ENCODE measurements around the gene CFAP119. TPM values are rescaled to one million over a fixed set of nuclear protein-coding genes. Genes with fewer than 3 reads are reported as not detected.

Gene CFAP119
- total and polyA plus RNA-seq, 7 experiments from 2014 or later, result 0.41 to 5.9 (median 2.8) TPM

DNA sequence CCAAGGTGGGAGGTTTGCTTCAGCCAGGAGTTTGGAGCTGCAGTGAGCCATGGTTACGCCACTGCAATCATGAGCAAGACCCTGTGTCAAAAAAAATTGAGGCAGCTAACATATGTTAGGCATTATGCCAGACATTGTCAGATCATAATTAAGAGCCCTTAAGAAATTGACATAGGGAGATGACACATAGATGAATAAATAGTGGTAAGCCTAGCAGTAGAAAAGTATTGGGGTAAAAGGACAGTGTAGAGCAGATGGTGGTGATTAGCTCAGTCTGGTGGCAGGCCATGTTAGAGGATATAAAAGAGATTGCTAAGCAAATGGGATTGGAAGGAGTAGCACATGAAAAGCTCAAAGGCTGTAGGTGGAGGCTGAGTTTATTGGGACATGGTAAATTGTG is 40.3 kb downstream of the CFAP119 start:
- Histone ChIP-seq H3K4me3 (ENCODE audit: low read length) (no peak overlapping the region), H3K4me1 (ENCODE audit: control insufficient read depth in 2 of 2, insufficient read depth in 2 of 2, low read length in 2 of 2) (no peaks in the 10 kb centered on the region), H3K9me3 (ENCODE audit: control insufficient read depth in 2 of 3, low read length in 3 of 3) (no peaks in the 10 kb centered on the region), H3K27me3 (ENCODE audit: control insufficient read depth in 2 of 2, insufficient read depth in 2 of 2, low read length in 2 of 2) (no peaks in the 10 kb centered on the region), H3K27ac (ENCODE audit: low read depth, low read length) (no peak overlapping the region), H3K36me3 (ENCODE audit: control insufficient read depth in 2 of 3, insufficient read depth in 3 of 3, low read length in 3 of 3) (peaks cover 37 to 89% (median 57%) of the 10 kb centered on the region in 3 experiments)
- peak overlapping the region in 4 of 9 donors; percentile 5 to 92 (median 54) for H3K27ac Mint-ChIP-seq
- ChIA-PET POLR2A (no interaction called here), CTCF (interaction anchor here (1.2 kb wide), 1 partner anchor 35 kb away, joined by 3 read pairs; no protein-coding TSS in a partner anchor)
- peaks cover 0 to 22% (median 17%) of the 10 kb centered on the region in 7 donors for H3K4me1 Mint-ChIP-seq
- intact Hi-C loops (cut with micrococcal nuclease), result no loop called here
- H3K4me3 Mint-ChIP-seq, result no peak overlapping the region
- H3K9me3 Mint-ChIP-seq, result peaks cover 0 to 3% (median 0%) of the 10 kb centered on the region in 11 donors
- H3K36me3 Mint-ChIP-seq, result peaks cover 22 to 59% (median 47%) of the 10 kb centered on the region in 5 donors
- no peaks in the 10 kb centered on the region for H3K27me3 Mint-ChIP-seq
- DNase-seq (no peak), ATAC-seq (no peak)

DNA sequence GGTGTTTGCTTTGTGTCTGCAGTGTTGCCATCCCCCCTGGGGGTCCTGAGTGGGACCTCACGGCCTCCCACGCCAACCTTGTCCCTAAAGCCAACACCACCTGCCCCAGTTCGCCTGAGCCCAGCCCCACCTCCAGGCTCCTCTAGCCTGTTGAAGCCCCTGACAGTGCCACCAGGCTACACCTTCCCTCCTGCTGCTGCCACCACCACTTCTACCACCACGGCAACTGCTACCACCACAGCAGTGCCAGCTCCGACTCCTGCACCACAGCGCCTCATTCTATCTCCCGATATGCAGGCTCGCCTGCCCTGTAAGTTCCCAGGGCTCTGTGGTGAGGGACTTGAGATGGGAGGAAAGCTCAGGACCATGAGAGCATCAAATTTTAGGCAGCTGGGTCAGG is 40.7 kb downstream of the CFAP119 start:
- H3K4me3 ChIP-seq (ENCODE audit: low read length), result no peak overlapping the region
- intact Hi-C loops (cut with micrococcal nuclease), result no loop called here
- H3K27me3 Mint-ChIP-seq, result no peaks in the 10 kb centered on the region
- ATAC-seq (no peak), DNase-seq (no peak)
- H3K4me1 ChIP-seq (ENCODE audit: control insufficient read depth in 2 of 2, insufficient read depth in 2 of 2, low read length in 2 of 2), result no peaks in the 10 kb centered on the region
- H3K27ac ChIP-seq (ENCODE audit: low read depth, low read length), result no peak overlapping the region
- H3K36me3 Mint-ChIP-seq, result peaks cover 22 to 62% (median 51%) of the 10 kb centered on the region in 5 donors
- ChIA-PET CTCF (no interaction called here), POLR2A (no interaction called here)
- H3K36me3 ChIP-seq (ENCODE audit: control insufficient read depth in 2 of 3, insufficient read depth in 3 of 3, low read length in 3 of 3), result peaks cover 42 to 92% (median 59%) of the 10 kb centered on the region in 3 experiments
- H3K9me3 ChIP-seq (ENCODE audit: control insufficient read depth in 2 of 3, low read length in 3 of 3), result no peaks in the 10 kb centered on the region
- H3K27me3 ChIP-seq (ENCODE audit: control insufficient read depth in 2 of 2, insufficient read depth in 2 of 2, low read length in 2 of 2), result no peaks in the 10 kb centered on the region
- H3K4me1 Mint-ChIP-seq, result peaks cover 3 to 26% (median 20%) of the 10 kb centered on the region in 7 donors
- peaks cover 0 to 3% (median 0%) of the 10 kb centered on the region in 11 donors for H3K9me3 Mint-ChIP-seq
- H3K27ac Mint-ChIP-seq, result peak overlapping the region in 4 of 9 donors; percentile 31 to 75 (median 54)
- H3K4me3 Mint-ChIP-seq, result no peak overlapping the region

DNA sequence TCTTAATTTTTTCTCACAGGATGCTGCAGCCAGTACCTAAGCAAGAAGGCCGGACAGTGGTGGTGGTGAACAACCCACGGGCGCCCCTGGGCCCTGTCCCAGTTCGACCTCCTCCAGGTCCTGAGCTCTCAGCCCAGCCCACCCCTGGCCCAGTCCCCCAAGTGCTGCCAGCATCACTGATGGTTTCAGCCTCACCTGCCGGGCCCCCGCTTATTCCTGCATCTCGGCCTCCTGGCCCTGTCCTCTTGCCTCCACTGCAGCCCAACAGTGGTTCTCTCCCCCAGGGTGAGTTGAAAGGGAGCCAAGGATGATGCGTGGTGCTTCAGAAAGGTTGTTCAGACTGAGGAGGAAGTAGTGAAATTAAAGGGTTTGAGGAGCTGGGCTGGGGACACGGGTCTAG is 41.2 kb downstream of the CFAP119 start:
- peaks cover 23 to 64% (median 56%) of the 10 kb centered on the region in 5 donors for H3K36me3 Mint-ChIP-seq
- ChIA-PET POLR2A (no interaction called here), CTCF (no interaction called here)
- Histone ChIP-seq H3K27me3 (ENCODE audit: control insufficient read depth in 2 of 2, insufficient read depth in 2 of 2, low read length in 2 of 2) (no peaks in the 10 kb centered on the region), H3K4me3 (ENCODE audit: low read length) (no peak overlapping the region), H3K9me3 (ENCODE audit: control insufficient read depth in 2 of 3, low read length in 3 of 3) (no peaks in the 10 kb centered on the region), H3K4me1 (ENCODE audit: control insufficient read depth in 2 of 2, insufficient read depth in 2 of 2, low read length in 2 of 2) (peaks cover 0 to 5% of the 10 kb centered on the region in 2 donors), H3K27ac (ENCODE audit: low read depth, low read length) (no peak overlapping the region), H3K36me3 (ENCODE audit: control insufficient read depth in 2 of 3, insufficient read depth in 3 of 3, low read length in 3 of 3) (peaks cover 47 to 92% (median 61%) of the 10 kb centered on the region in 3 experiments)
- H3K4me1 Mint-ChIP-seq, result peaks cover 8 to 27% (median 24%) of the 10 kb centered on the region in 7 donors
- H3K27me3 Mint-ChIP-seq, result no peaks in the 10 kb centered on the region
- peak overlapping the region in 5 of 9 donors; percentile 12 to 79 (median 48) for H3K27ac Mint-ChIP-seq
- no peak overlapping the region for H3K4me3 Mint-ChIP-seq
- no peak for DNase-seq
- intact Hi-C loops (cut with micrococcal nuclease), result no loop called here
- no peak for ATAC-seq
- H3K9me3 Mint-ChIP-seq, result peaks cover 0 to 3% (median 0%) of the 10 kb centered on the region in 11 donors

DNA sequence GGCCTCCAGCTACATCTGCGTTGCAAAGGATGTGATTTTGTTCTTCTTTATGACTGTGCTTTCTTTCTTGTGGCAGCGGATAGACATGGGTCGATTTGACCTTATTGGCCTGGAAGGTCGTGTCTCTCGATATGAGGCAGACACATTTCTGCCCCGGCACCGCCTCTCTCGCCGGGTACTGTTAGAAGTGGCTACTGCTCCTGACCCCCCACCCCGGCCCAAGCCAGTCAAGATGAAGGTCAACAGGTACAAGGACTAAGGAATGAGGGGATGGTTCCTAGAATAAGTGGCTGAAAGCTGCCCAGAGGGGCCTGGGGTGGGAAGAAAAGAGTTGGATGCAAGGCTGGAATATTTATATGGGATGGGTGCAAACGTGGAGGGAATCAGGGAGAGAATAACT is 41.8 kb downstream of the CFAP119 start:
- Histone ChIP-seq H3K9me3 (ENCODE audit: control insufficient read depth in 2 of 3, low read length in 3 of 3) (no peaks in the 10 kb centered on the region), H3K27me3 (ENCODE audit: control insufficient read depth in 2 of 2, insufficient read depth in 2 of 2, low read length in 2 of 2) (no peaks in the 10 kb centered on the region), H3K4me1 (ENCODE audit: control insufficient read depth in 2 of 2, insufficient read depth in 2 of 2, low read length in 2 of 2) (peaks cover 0 to 10% of the 10 kb centered on the region in 2 donors), H3K27ac (ENCODE audit: low read depth, low read length) (no peak overlapping the region), H3K4me3 (ENCODE audit: low read length) (no peak overlapping the region), H3K36me3 (ENCODE audit: control insufficient read depth in 2 of 3, insufficient read depth in 3 of 3, low read length in 3 of 3) (peaks cover 44 to 91% (median 61%) of the 10 kb centered on the region in 3 experiments)
- DNase-seq (no peak), ATAC-seq (no peak)
- peaks cover 0 to 3% (median 0%) of the 10 kb centered on the region in 11 donors for H3K9me3 Mint-ChIP-seq
- H3K27ac Mint-ChIP-seq, result peak overlapping the region in 5 of 9 donors; percentile 46 to 60 (median 51)
- no peak overlapping the region for H3K4me3 Mint-ChIP-seq
- CTCF ChIA-PET, result interaction anchor here (0.6 kb wide), 1 partner anchor 22 kb away, joined by 4 read pairs; no protein-coding TSS in a partner anchor
- peaks cover 26 to 64% (median 60%) of the 10 kb centered on the region in 5 donors for H3K36me3 Mint-ChIP-seq
- POLR2A ChIA-PET, result interaction anchor here (0.9 kb wide), 1 partner anchor 660 kb away, joined by 4 read pairs; no protein-coding TSS in a partner anchor
- H3K27me3 Mint-ChIP-seq, result no peaks in the 10 kb centered on the region
- peaks cover 14 to 34% (median 25%) of the 10 kb centered on the region in 7 donors for H3K4me1 Mint-ChIP-seq
- intact Hi-C loops (cut with micrococcal nuclease), result no loop called here

DNA sequence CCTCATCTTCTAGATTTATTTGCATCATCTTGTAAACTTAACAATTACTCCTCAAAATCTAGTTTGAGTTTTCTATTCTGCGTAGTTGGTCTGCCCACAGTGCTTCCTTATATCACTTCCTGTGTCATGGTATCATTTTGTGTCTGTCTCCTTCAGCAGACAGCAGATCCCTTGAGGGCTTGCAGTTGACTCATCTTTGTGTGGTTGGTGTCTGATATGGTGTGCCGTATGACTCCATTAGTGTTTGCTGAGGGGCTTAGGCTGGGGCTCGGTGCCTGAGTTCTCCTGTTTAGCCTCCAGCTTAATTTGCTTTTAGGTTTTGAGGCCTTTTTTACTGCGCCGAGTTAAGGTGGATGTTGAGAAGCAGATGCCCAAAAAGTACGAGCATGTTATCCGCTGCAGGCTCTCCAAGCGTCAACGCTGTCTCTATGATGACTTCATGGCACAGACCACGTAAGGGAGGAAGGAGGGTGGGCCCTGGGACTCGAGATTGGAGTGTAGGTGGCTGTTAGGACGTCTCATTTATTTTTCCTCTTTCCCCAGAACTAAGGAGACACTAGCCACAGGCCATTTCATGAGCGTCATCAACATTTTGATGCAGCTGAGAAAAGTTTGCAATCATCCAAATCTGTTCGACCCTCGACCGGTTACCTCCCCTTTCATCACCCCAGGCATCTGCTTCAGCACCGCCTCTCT is 46.0 kb downstream of the CFAP119 start:
- peak overlapping the region; percentile 6 to 85 (median 58) for H3K4me3 Mint-ChIP-seq
- CTCF ChIA-PET, result no interaction called here
- Histone ChIP-seq H3K27me3 (ENCODE audit: control insufficient read depth in 2 of 2, insufficient read depth in 2 of 2, low read length in 2 of 2) (no peaks in the 10 kb centered on the region), H3K9me3 (ENCODE audit: control insufficient read depth in 2 of 3, low read length in 3 of 3) (no peaks in the 10 kb centered on the region), H3K4me1 (ENCODE audit: control insufficient read depth in 2 of 2, insufficient read depth in 2 of 2, low read length in 2 of 2) (peaks cover 0 to 16% of the 10 kb centered on the region in 2 donors), H3K27ac (ENCODE audit: low read depth, low read length) (peak overlapping the region; percentile 27), H3K36me3 (ENCODE audit: control insufficient read depth in 2 of 3, insufficient read depth in 3 of 3, low read length in 3 of 3) (peaks cover 47 to 89% (median 56%) of the 10 kb centered on the region in 3 experiments), H3K4me3 (ENCODE audit: low read length) (no peak overlapping the region)
- peaks cover 0 to 3% (median 0%) of the 10 kb centered on the region in 11 donors for H3K9me3 Mint-ChIP-seq
- H3K27me3 Mint-ChIP-seq, result no peaks in the 10 kb centered on the region
- intact Hi-C loops (cut with micrococcal nuclease), result loop anchor here in 1 of 2 donors (2.0 kb wide), 1 partner anchor 17 kb away; the partner anchor contains the start of gene SRCAP
- DNase-seq (peak in 4 of 9 donors; percentile 12 to 57 (median 28)), ATAC-seq (peak; percentile 93)
- peaks cover 24 to 55% (median 52%) of the 10 kb centered on the region in 5 donors for H3K36me3 Mint-ChIP-seq
- peaks cover 20 to 39% (median 32%) of the 10 kb centered on the region in 7 donors for H3K4me1 Mint-ChIP-seq
- POLR2A ChIA-PET, result interaction anchor here (1.2 kb wide), 1 partner anchor 32 kb away, joined by 3 read pairs; no protein-coding TSS in a partner anchor
- peak overlapping the region; percentile 78 to 96 (median 91) for H3K27ac Mint-ChIP-seq

DNA sequence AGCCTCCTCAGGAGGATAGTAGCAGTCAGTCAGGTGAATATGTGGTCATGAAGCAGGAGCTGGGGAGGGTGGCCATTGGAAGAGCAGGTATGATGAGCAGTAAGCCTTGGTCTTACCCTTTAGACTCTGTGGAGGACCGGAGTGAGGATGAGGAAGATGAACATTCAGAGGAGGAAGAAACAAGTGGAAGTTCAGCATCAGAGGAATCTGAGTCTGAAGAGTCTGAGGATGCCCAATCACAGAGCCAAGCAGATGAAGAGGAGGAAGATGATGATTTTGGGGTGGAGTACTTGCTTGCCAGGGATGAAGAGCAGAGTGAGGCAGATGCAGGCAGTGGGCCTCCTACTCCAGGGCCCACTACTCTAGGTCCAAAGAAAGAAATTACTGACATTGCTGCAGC is 50.1 kb downstream of the CFAP119 start:
- intact Hi-C loops (cut with micrococcal nuclease), result no loop called here
- CTCF ChIA-PET, result no interaction called here
- no peak for ATAC-seq
- DNase-seq, result no peak
- H3K9me3 ChIP-seq (ENCODE audit: control insufficient read depth in 2 of 3, low read length in 3 of 3), result no peaks in the 10 kb centered on the region
- H3K27me3 Mint-ChIP-seq, result no peaks in the 10 kb centered on the region
- no peaks in the 10 kb centered on the region for H3K27me3 ChIP-seq (ENCODE audit: control insufficient read depth in 2 of 2, insufficient read depth in 2 of 2, low read length in 2 of 2)
- no peak overlapping the region for H3K27ac ChIP-seq (ENCODE audit: low read depth, low read length)
- H3K4me3 Mint-ChIP-seq, result no peak overlapping the region
- H3K4me1 ChIP-seq (ENCODE audit: control insufficient read depth in 2 of 2, insufficient read depth in 2 of 2, low read length in 2 of 2), result peaks cover 0 to 16% of the 10 kb centered on the region in 2 donors
- H3K36me3 Mint-ChIP-seq, result peaks cover 41 to 71% (median 67%) of the 10 kb centered on the region in 5 donors
- H3K4me3 ChIP-seq (ENCODE audit: low read length), result no peak overlapping the region
- H3K9me3 Mint-ChIP-seq, result peaks cover 0 to 3% (median 0%) of the 10 kb centered on the region in 11 donors
- peaks cover 22 to 33% (median 27%) of the 10 kb centered on the region in 7 donors for H3K4me1 Mint-ChIP-seq
- peak overlapping the region in 5 of 9 donors; percentile 40 to 76 (median 59) for H3K27ac Mint-ChIP-seq
- POLR2A ChIA-PET, result interaction anchor here (1.0 to 1.3 kb wide), 2 partner anchors 13 to 35 kb away, joined by 3 to 5 read pairs; partner anchors contain the start of gene SRCAP
- peaks cover 52 to 96% (median 65%) of the 10 kb centered on the region in 3 experiments for H3K36me3 ChIP-seq (ENCODE audit: control insufficient read depth in 2 of 3, insufficient read depth in 3 of 3, low read length in 3 of 3)
